Activated CD8-positive, alpha-beta memory T cell treated with anti-CD3 and anti-CD28 coated beads, Interleukin-2, amount 10 ng/mL, durations not matched to agents 7 days and 5 days (primary cell): ENCODE data around the gene CEND1. TPM values are rescaled to one million over a fixed set of nuclear protein-coding genes. Genes with fewer than 3 reads are reported as not detected.

Source experiments
- ATAC-seq: fragments of 150-1000 bp; cut with Tn5 transposase; one replicate; pipeline ENCODE4 v1.10.0; 2021; ENCODE audit warnings: moderate library complexity
- CTCF ChIA-PET: fragments of 350-600 bp; sonication (Branson Sonifier 250); formaldehyde crosslinking; loops from one replicate; lab custom pipeline; 2021; ENCODE audit warnings: antibody characterized with exemption; lab: Charles Lee
- DNase-seq: peaks from one replicate; pipeline ENCODE4 v3.0.0-alpha.2; 2020
- H3K27ac Mint-ChIP-seq: one replicate; pipeline ENCODE4 v1.8.0; 2021; ENCODE audit warnings: mild to moderate bottlenecking, mixed read lengths
- H3K27me3 Mint-ChIP-seq: one replicate; pipeline ENCODE4 v1.8.0; 2021; ENCODE audit warnings: mixed read lengths
- H3K36me3 Mint-ChIP-seq: one replicate; pipeline ENCODE4 v1.8.0; 2021; ENCODE audit warnings: mild to moderate bottlenecking, mixed read lengths
- H3K4me1 Mint-ChIP-seq: one replicate; pipeline ENCODE4 v1.8.0; 2021; ENCODE audit warnings: mixed read lengths
- H3K4me3 Mint-ChIP-seq: one replicate; pipeline ENCODE4 v1.8.0; 2021; ENCODE audit warnings: mild to moderate bottlenecking, moderate library complexity, mixed read lengths
- H3K9me3 Mint-ChIP-seq: one replicate; pipeline ENCODE4 v1.8.0; 2022; ENCODE audit warnings: low read depth, mixed read lengths
- total RNA-seq, 2 experiments: library from RNA; stranded (reverse); gene quantifications; one replicate each; pipeline ENCODE4 v1.2.3, GENCODE V29; 2021

Gene CEND1
- total RNA-seq, 2 experiments from 2014 or later: 1.3 to 3.7 TPM

GRCh38 chr11:771617-772204 lies 18.2 kb downstream of the CEND1 start:
- no peak overlapping the region for H3K27ac Mint-ChIP-seq
- no peak overlapping the region for H3K4me3 Mint-ChIP-seq
- CTCF ChIA-PET: no interaction called here
- no peaks in the 10 kb centered on the region for H3K9me3 Mint-ChIP-seq
- DNase-seq (no peak), ATAC-seq (no peak)
- no peaks in the 10 kb centered on the region for H3K27me3 Mint-ChIP-seq
- peaks cover 7% of the 10 kb centered on the region for H3K36me3 Mint-ChIP-seq
- peaks cover 21% of the 10 kb centered on the region for H3K4me1 Mint-ChIP-seq

GRCh38 chr11:770642-771616 lies 19.0 kb downstream of the CEND1 start:
- CTCF ChIA-PET: interaction anchor here (0.6 kb wide), 1 partner anchor 104 kb away, joined by 3 read pairs; no protein-coding TSS in a partner anchor
- H3K27ac Mint-ChIP-seq: no peak overlapping the region

GRCh38 chr11:769887-770641 lies 19.8 kb downstream of the CEND1 start:
- no peak overlapping the region for H3K27ac Mint-ChIP-seq
- DNase-seq (no peak), ATAC-seq (no peak)
- CTCF ChIA-PET: interaction anchor here (0.6 kb wide), 1 partner anchor 103 kb away, joined by 3 read pairs; no protein-coding TSS in a partner anchor
- no peak overlapping the region for H3K4me3 Mint-ChIP-seq
- H3K9me3 Mint-ChIP-seq: no peaks in the 10 kb centered on the region
- no peaks in the 10 kb centered on the region for H3K27me3 Mint-ChIP-seq
- H3K4me1 Mint-ChIP-seq: peaks cover 9% of the 10 kb centered on the region
- H3K36me3 Mint-ChIP-seq: peaks cover 12% of the 10 kb centered on the region

More at GRCh38 chr11:770642-771616, 19.0 kb downstream of the CEND1 start:
- Mint-ChIP-seq H3K27me3 (no peaks in the 10 kb centered on the region), H3K36me3 (peaks cover 12% of the 10 kb centered on the region), H3K4me3 (no peak overlapping the region), H3K4me1 (peaks cover 15% of the 10 kb centered on the region), H3K9me3 (no peaks in the 10 kb centered on the region)
- DNase-seq (no peak), ATAC-seq (no peak)

- no peak overlapping the region for H3K4me3 Mint-ChIP-seq
- no peaks in the 10 kb centered on the region for H3K9me3 Mint-ChIP-seq
- H3K4me1 Mint-ChIP-seq: peaks cover 2% of the 10 kb centered on the region
- CTCF ChIA-PET: no interaction called here
- H3K27ac Mint-ChIP-seq: no peak overlapping the region
- ATAC-seq (no peak), DNase-seq (no peak)
- H3K27me3 Mint-ChIP-seq: no peaks in the 10 kb centered on the region
- peaks cover 13% of the 10 kb centered on the region for H3K36me3 Mint-ChIP-seq
Measured at GRCh38 chr11:767238-767637, 22.7 kb downstream of the CEND1 start.

GRCh38 chr11:766936-767210 lies 23.0 kb downstream of the CEND1 start:
- peak overlapping the region; percentile 17 for H3K27ac Mint-ChIP-seq
- no peak for ATAC-seq
- no peak for DNase-seq
- H3K9me3 Mint-ChIP-seq: no peaks in the 10 kb centered on the region
- CTCF ChIA-PET: interaction anchor here (0.8 kb wide), 1 partner anchor 70 kb away, joined by 3 read pairs; no protein-coding TSS in a partner anchor
- no peaks in the 10 kb centered on the region for H3K27me3 Mint-ChIP-seq
- H3K36me3 Mint-ChIP-seq: peaks cover 13% of the 10 kb centered on the region
- no peak overlapping the region for H3K4me3 Mint-ChIP-seq
- H3K4me1 Mint-ChIP-seq: peaks cover 2% of the 10 kb centered on the region

GRCh38 chr11:766106-766935 lies 23.6 kb downstream of the CEND1 start:
- ATAC-seq: no peak

GRCh38 chr11:765802-766091 lies 24.1 kb downstream of the CEND1 start:
- CTCF ChIA-PET: interaction anchor here (0.7 to 1.2 kb wide), 6 partner anchors 10 to 211 kb away, joined by 3 to 4 read pairs (median 4); no protein-coding TSS in a partner anchor
- DNase-seq (no peak), ATAC-seq (no peak)
- Mint-ChIP-seq H3K27me3 (no peaks in the 10 kb centered on the region), H3K9me3 (no peaks in the 10 kb centered on the region), H3K4me3 (no peak overlapping the region), H3K4me1 (peaks cover 2% of the 10 kb centered on the region), H3K27ac (no peak overlapping the region), H3K36me3 (peaks cover 17% of the 10 kb centered on the region)

More at GRCh38 chr11:766106-766935, 23.6 kb downstream of the CEND1 start:
- Mint-ChIP-seq H3K36me3 (peaks cover 18% of the 10 kb centered on the region), H3K27ac (peak overlapping the region; percentile 17), H3K4me3 (no peak overlapping the region), H3K4me1 (peaks cover 2% of the 10 kb centered on the region), H3K9me3 (no peaks in the 10 kb centered on the region), H3K27me3 (no peaks in the 10 kb centered on the region)
- CTCF ChIA-PET: interaction anchor here (0.7 to 1.2 kb wide), 7 partner anchors 9 to 212 kb away, joined by 3 to 4 read pairs (median 3); no protein-coding TSS in a partner anchor
- DNase-seq: no peak

GRCh38 chr11:765025-765801 lies 24.7 kb downstream of the CEND1 start:
- peak; percentile 78 for ATAC-seq
- Mint-ChIP-seq H3K36me3 (peaks cover 18% of the 10 kb centered on the region), H3K27ac (no peak overlapping the region), H3K27me3 (no peaks in the 10 kb centered on the region), H3K4me1 (peaks cover 2% of the 10 kb centered on the region), H3K9me3 (no peaks in the 10 kb centered on the region), H3K4me3 (no peak overlapping the region)
- DNase-seq: peak; percentile 78
- CTCF ChIA-PET: interaction anchor here (0.6 to 1.3 kb wide), 8 partner anchors 10 to 211 kb away, joined by 3 to 5 read pairs (median 4); no protein-coding TSS in a partner anchor

- Mint-ChIP-seq H3K4me1 (peaks cover 2% of the 10 kb centered on the region), H3K9me3 (no peaks in the 10 kb centered on the region), H3K4me3 (no peak overlapping the region), H3K36me3 (peaks cover 21% of the 10 kb centered on the region), H3K27ac (no peak overlapping the region), H3K27me3 (no peaks in the 10 kb centered on the region)
- DNase-seq (no peak), ATAC-seq (no peak)
- CTCF ChIA-PET: interaction anchor here (0.6 to 1.6 kb wide), 5 partner anchors 14 to 177 kb away, joined by 3 to 5 read pairs (median 3); no protein-coding TSS in a partner anchor
Measured at GRCh38 chr11:764322-765024, 25.4 kb downstream of the CEND1 start.

- DNase-seq: no peak
- H3K36me3 Mint-ChIP-seq: peaks cover 23% of the 10 kb centered on the region
- no peaks in the 10 kb centered on the region for H3K27me3 Mint-ChIP-seq
- H3K9me3 Mint-ChIP-seq: no peaks in the 10 kb centered on the region
- CTCF ChIA-PET: interaction anchor here (0.8 to 1.6 kb wide), 5 partner anchors 13 to 209 kb away, joined by 3 read pairs; no protein-coding TSS in a partner anchor
- no peak overlapping the region for H3K4me3 Mint-ChIP-seq
- no peak overlapping the region for H3K27ac Mint-ChIP-seq
- ATAC-seq: no peak
- peaks cover 2% of the 10 kb centered on the region for H3K4me1 Mint-ChIP-seq
Measured at GRCh38 chr11:763549-764321, 26.2 kb downstream of the CEND1 start.

GRCh38 chr11:763073-763463 lies 26.8 kb downstream of the CEND1 start:
- Mint-ChIP-seq H3K27me3 (no peaks in the 10 kb centered on the region), H3K4me1 (peaks cover 2% of the 10 kb centered on the region), H3K4me3 (no peak overlapping the region), H3K9me3 (no peaks in the 10 kb centered on the region), H3K36me3 (peaks cover 25% of the 10 kb centered on the region), H3K27ac (no peak overlapping the region)
- ATAC-seq: no peak
- no peak for DNase-seq
- CTCF ChIA-PET: interaction anchor here (0.8 to 1.6 kb wide), 2 partner anchors 12 to 208 kb away, joined by 3 read pairs; no protein-coding TSS in a partner anchor
